Superior temporal gyrus (tissue), 1 donor: Measurements from ENCODE around the gene KIAA1549.
A peak's percentile ranks its signal among the peaks of the same experiment; 100 is the strongest.
"Not testable (repeated sequence)": the region's sequence is repeated elsewhere in the genome, so short reads cannot be mapped to it uniquely, and the experiment has no call there.

ENCODE experiments used
- DNase-seq: peaks from one replicate; pipeline ENCODE4 v3.0.0-alpha.2; 2016; ENCODE audit errors: extremely low spot score

The KIAA1549 gene

GRCh38 chr7:138944592-138944991 lies 36.6 kb downstream of the KIAA1549 start:
- DNase-seq, result no peak

GRCh38 chr7:138943061-138943460 lies 38.1 kb downstream of the KIAA1549 start:
- no peak for DNase-seq

- no peak for DNase-seq
Measured at GRCh38 chr7:138941545-138941944, 39.6 kb downstream of the KIAA1549 start.

GRCh38 chr7:138940602-138941001 lies 40.6 kb downstream of the KIAA1549 start:
- not testable (repeated sequence) for DNase-seq

- DNase-seq, result no peak
Measured at GRCh38 chr7:138937484-138937883, 43.7 kb downstream of the KIAA1549 start.

GRCh38 chr7:138935465-138936011 lies 45.7 kb downstream of the KIAA1549 start:
- DNase-seq, result no peak

GRCh38 chr7:138934861-138935260 lies 46.3 kb downstream of the KIAA1549 start:
- no peak for DNase-seq

GRCh38 chr7:138934367-138934766 lies 46.8 kb downstream of the KIAA1549 start:
- no peak for DNase-seq

- no peak for DNase-seq
Measured at GRCh38 chr7:138932870-138933269, 48.3 kb downstream of the KIAA1549 start.

- DNase-seq, result no peak
Measured at GRCh38 chr7:138932427-138932826, 48.8 kb downstream of the KIAA1549 start.

GRCh38 chr7:138929969-138930368 lies 51.2 kb downstream of the KIAA1549 start:
- DNase-seq, result no peak

- no peak for DNase-seq
Measured at GRCh38 chr7:138926241-138926612, 55.0 kb downstream of the KIAA1549 start.

GRCh38 chr7:138924501-138925225 lies 56.5 kb downstream of the KIAA1549 start:
- DNase-seq, result no peak

- no peak for DNase-seq
Measured at GRCh38 chr7:138921277-138921676, 59.9 kb downstream of the KIAA1549 start.

- DNase-seq, result no peak
Measured at GRCh38 chr7:138919911-138920310, 61.3 kb downstream of the KIAA1549 start.

GRCh38 chr7:138919216-138919615 lies 62.0 kb downstream of the KIAA1549 start:
- DNase-seq, result no peak

- DNase-seq, result peak; percentile 66
Measured at GRCh38 chr7:138918756-138919155, 62.4 kb downstream of the KIAA1549 start.

- DNase-seq, result no peak
Measured at GRCh38 chr7:138918176-138918575, 63.0 kb downstream of the KIAA1549 start.

- DNase-seq, result no peak
Measured at GRCh38 chr7:138917771-138918170, 63.4 kb downstream of the KIAA1549 start.

- no peak for DNase-seq
Measured at GRCh38 chr7:138916731-138917130, 64.5 kb downstream of the KIAA1549 start.

- DNase-seq, result no peak
Measured at GRCh38 chr7:138916275-138916674, 64.9 kb downstream of the KIAA1549 start.

- DNase-seq, result no peak
Measured at GRCh38 chr7:138913783-138914182, 67.4 kb downstream of the KIAA1549 start.

GRCh38 chr7:138911007-138911406 lies 70.2 kb downstream of the KIAA1549 start:
- DNase-seq, result no peak

- DNase-seq, result no peak
Measured at GRCh38 chr7:138907850-138908249, 73.3 kb downstream of the KIAA1549 start.
